ENCODE results near the gene MALRD1. TPM values are rescaled to one million over a fixed set of nuclear protein-coding genes. Genes with fewer than 3 reads are reported as not detected.

The MALRD1 gene
- total RNA-seq, 4 donors from 2014 or later, result 0.50 to 2.8 (median 1.6) TPM

DNA sequence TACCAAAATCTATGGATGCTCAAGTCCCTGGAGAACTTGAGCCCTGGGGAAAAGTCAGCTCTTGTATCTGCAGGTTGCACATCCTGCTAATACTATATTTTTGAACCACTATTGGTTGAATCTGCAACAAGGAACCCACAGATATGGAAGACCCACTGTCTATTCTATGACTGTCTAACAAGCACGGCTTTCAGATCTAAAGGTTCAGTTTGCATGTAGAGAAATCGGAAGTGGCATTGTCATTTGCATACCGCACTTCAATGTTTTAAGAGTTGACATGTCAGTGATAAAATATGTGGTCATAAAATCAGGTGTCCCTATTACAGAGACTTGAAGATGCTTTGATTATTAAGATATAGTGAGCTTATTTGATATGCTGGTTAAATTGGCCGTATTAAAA is 95.6 kb downstream of the MALRD1 start:
- Histone ChIP-seq H3K27me3 (no peaks in the 10 kb centered on the region), H3K4me1 (no peaks in the 10 kb centered on the region), H3K4me3 (no peak overlapping the region), H3K36me3 (no peaks in the 10 kb centered on the region), H3K9me3 (no peaks in the 10 kb centered on the region), H3K27ac (no peak overlapping the region)
- WGBS, 2 donors (ENCODE audit: low coverage in 1 of 2), result 92 to 98% methylated on average over 4 of the region's 4 CpGs
- ATAC-seq, result no peak
- TF ChIP-seq, protein P1, sequence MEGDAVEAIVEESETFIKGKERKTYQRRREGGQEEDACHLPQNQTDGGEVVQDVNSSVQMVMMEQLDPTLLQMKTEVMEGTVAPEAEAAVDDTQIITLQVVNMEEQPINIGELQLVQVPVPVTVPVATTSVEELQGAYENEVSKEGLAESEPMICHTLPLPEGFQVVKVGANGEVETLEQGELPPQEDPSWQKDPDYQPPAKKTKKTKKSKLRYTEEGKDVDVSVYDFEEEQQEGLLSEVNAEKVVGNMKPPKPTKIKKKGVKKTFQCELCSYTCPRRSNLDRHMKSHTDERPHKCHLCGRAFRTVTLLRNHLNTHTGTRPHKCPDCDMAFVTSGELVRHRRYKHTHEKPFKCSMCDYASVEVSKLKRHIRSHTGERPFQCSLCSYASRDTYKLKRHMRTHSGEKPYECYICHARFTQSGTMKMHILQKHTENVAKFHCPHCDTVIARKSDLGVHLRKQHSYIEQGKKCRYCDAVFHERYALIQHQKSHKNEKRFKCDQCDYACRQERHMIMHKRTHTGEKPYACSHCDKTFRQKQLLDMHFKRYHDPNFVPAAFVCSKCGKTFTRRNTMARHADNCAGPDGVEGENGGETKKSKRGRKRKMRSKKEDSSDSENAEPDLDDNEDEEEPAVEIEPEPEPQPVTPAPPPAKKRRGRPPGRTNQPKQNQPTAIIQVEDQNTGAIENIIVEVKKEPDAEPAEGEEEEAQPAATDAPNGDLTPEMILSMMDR (IDR thresholded peaks at IDR 0.05), result no peak
- TF ChIP-seq POLR2A (IDR thresholded peaks at IDR 0.05) (no peak), EP300 (IDR thresholded peaks at IDR 0.05) (no peak), POLR2AphosphoS5 (IDR thresholded peaks at IDR 0.05) (no peak)

DNA sequence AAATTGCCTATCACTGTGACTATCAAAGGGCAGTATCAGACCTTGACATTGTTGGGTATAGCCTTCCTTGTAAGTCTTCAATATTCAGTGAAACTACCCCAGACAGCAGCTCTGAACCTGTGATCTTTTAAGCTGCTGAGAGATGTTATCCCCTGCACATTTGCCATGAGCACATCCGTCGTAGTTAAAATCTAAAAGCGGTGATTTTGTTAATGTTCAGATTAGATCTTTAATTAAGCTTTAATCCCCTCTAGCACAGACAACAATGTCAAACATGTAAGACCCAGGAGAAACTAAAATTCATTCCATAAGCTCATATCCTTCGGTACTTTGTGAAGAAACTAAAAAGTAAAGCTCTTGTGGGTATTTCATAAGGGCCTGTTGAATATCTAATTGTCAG is 105.8 kb downstream of the MALRD1 start:
- no peaks in the 10 kb centered on the region for H3K4me1 ChIP-seq
- WGBS, 2 donors (ENCODE audit: low coverage in 1 of 2), result 71 to 88% methylated on average over 4 of the region's 4 CpGs
- TF ChIP-seq POLR2A (IDR thresholded peaks at IDR 0.05) (no peak), POLR2AphosphoS5 (IDR thresholded peaks at IDR 0.05) (no peak), EP300 (IDR thresholded peaks at IDR 0.05) (no peak)
- TF ChIP-seq, protein P1 (IDR thresholded peaks at IDR 0.05), result no peak
- H3K9me3 ChIP-seq, result no peaks in the 10 kb centered on the region
- no peak overlapping the region for H3K4me3 ChIP-seq
- no peaks in the 10 kb centered on the region for H3K36me3 ChIP-seq
- no peak overlapping the region for H3K27ac ChIP-seq
- ATAC-seq, result no peak
- no peaks in the 10 kb centered on the region for H3K27me3 ChIP-seq

DNA sequence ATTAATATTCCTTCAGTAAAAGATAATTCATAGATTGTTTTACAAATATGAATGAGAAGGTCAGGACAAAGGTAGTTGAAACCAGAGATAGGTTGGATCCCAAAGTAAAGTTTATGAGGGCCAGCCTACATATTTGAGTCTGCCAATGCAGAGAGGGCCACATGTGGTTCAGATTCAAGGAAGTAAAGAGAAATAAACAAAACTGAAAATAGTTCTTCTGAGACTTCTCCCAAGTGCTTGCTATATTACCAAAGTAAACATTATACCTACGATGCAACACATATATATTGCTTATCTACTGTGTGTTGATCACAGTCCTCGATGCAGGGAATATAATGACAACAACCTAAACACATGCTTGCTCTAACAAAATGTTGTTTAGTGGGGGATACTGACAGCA is 109.8 kb downstream of the MALRD1 start:
- no peak for ATAC-seq

DNA sequence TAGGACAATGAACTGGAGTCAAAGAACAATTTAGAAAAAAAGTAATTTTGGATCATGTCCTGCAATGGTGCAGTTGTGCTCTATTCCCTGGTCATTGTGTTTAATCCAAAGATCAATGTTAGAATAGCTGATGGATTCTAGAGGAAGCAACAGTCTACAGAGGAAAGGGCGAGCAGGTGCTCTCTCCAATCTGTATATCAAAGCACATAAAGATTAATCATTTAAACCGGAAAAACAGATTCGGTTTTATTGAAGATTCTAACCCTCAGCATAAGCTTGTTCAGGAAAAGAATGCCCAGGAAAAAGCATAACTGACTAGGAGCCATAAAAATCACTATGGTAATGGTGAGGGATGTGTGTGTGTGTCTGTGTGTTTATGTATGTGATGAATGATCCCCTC is 110.3 kb downstream of the MALRD1 start:
- no peak for ATAC-seq
- Histone ChIP-seq H3K9me3 (no peaks in the 10 kb centered on the region), H3K36me3 (no peaks in the 10 kb centered on the region), H3K4me3 (no peak overlapping the region), H3K4me1 (no peaks in the 10 kb centered on the region), H3K27me3 (no peaks in the 10 kb centered on the region), H3K27ac (no peak overlapping the region)
- WGBS, 2 donors (ENCODE audit: low coverage in 1 of 2), result 69 to 82% methylated on average over 3 of the region's 3 CpGs
- TF ChIP-seq, protein P1 (IDR thresholded peaks at IDR 0.05), result no peak
- TF ChIP-seq POLR2A (IDR thresholded peaks at IDR 0.05), result no peak
- no peak for TF ChIP-seq EP300 (IDR thresholded peaks at IDR 0.05)
- TF ChIP-seq POLR2AphosphoS5 (IDR thresholded peaks at IDR 0.05), result no peak

More for the DNA sequence above, 109.8 kb downstream of the MALRD1 start:
- Histone ChIP-seq H3K27me3 (no peaks in the 10 kb centered on the region), H3K9me3 (no peaks in the 10 kb centered on the region), H3K4me3 (no peak overlapping the region), H3K27ac (no peak overlapping the region), H3K4me1 (no peaks in the 10 kb centered on the region), H3K36me3 (no peaks in the 10 kb centered on the region)
- TF ChIP-seq POLR2AphosphoS5 (IDR thresholded peaks at IDR 0.05) (no peak), EP300 (IDR thresholded peaks at IDR 0.05) (no peak), POLR2A (IDR thresholded peaks at IDR 0.05) (no peak)
- TF ChIP-seq, protein P1 (IDR thresholded peaks at IDR 0.05), result no peak
- WGBS, 2 donors (ENCODE audit: low coverage in 1 of 2), result 63 to 72% methylated on average over 2 of the region's 2 CpGs

DNA sequence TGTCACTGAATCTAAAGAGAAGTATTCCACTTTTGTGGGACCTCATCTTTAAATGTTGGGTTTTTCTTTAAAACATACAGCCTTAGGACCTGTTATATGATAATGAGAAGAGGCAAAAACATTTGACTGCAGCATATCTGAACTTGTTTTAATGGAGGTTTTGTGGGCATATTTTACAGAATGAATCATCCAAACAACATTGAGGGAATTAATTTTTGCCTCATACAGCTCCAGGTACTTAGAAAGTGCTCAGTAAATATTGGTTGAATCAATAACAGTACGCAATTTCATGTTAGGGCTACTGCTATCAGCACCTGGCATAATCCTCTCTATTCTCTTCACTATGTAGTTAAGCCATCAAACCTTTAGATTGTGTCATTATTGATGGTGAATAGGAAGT is 115.9 kb downstream of the MALRD1 start:
- Histone ChIP-seq H3K27me3 (no peaks in the 10 kb centered on the region), H3K36me3 (no peaks in the 10 kb centered on the region), H3K4me1 (no peaks in the 10 kb centered on the region), H3K9me3 (no peaks in the 10 kb centered on the region), H3K27ac (no peak overlapping the region), H3K4me3 (no peak overlapping the region)
- no peak for ATAC-seq
- WGBS, 2 donors (ENCODE audit: low coverage in 1 of 2), result 100% methylated on average over 1 of the region's 1 CpG
- TF ChIP-seq POLR2A (IDR thresholded peaks at IDR 0.05), result no peak
